NB4 (cell line): ENCODE measurements around the gene KCNJ13.

Experiments used
- CTCF ChIP-seq: IDR thresholded peaks from one replicate; pipeline ENCODE4 v1.5.1; 2012; ENCODE audit warnings: low read depth, low read length
- POLR2A ChIP-seq: IDR thresholded peaks from 2 replicates; pipeline ENCODE4 v1.6.1; 2011; ENCODE audit warnings: mild to moderate bottlenecking; ENCODE audit not compliant: insufficient read length; ENCODE audit errors: extremely low read depth

GRCh38 chr2:232721882-232722281, 54.5 kb downstream of the KCNJ13 start:
- TF ChIP-seq CTCF: no peak
- TF ChIP-seq POLR2A: no peak
